HepG2 (cell line): ENCODE measurements around the gene WWC2. TPM values are rescaled to one million over a fixed set of nuclear protein-coding genes. Genes with fewer than 3 reads are reported as not detected.

Experiments
- ATAC-seq: fragments of 200-7000 bp; cut with Tn5 transposase; 3 replicates; pipeline ENCODE4 v1.9.1; 2020; ENCODE audit warnings: mild to moderate bottlenecking, moderate library complexity
- BruUV-seq: library from RNA; stranded (reverse); fragments of 400-500 nt; replicated peaks from 2 replicates; lab custom pipeline; 2021; lab: Mats Ljungman, UMichigan
- CTCF ChIA-PET: fragments of 300-600 bp; formaldehyde crosslinking; extraction: SDS; loops from one replicate; lab custom pipeline; 2021; ENCODE audit warnings: low total read pairs, inconsistent platforms, low intra/inter-chr PET ratio; lab: Yijun Ruan, JAX
- POLR2A ChIA-PET: fragments of 350-600 bp; sonication (Branson Sonifier 250); formaldehyde crosslinking; loops from one replicate; lab custom pipeline; 2020; ENCODE audit warnings: antibody characterized with exemption, inconsistent platforms; lab: Yijun Ruan, JAX
- DNase-seq: peaks from one replicate; pipeline ENCODE4 v3.0.0-alpha.2; 2015; ENCODE audit warnings: low spot score
- FAIRE-seq: peaks from 3 replicates; lab custom pipeline; 2011; peaks lifted over from hg19 to GRCh38; lab: Jason Lieb, UNC
- H2AFZ ChIP-seq: one replicate; pipeline ENCODE4 v1.6.1; 2011; ENCODE audit warnings: low read length, inconsistent platforms
- H3K27ac ChIP-seq: fragments of 300-600 bp; 3 replicates; pipeline ENCODE4 v1.8.0; 2011; ENCODE audit warnings: mixed run types, mild to moderate bottlenecking, mixed read lengths, low read length, inconsistent platforms; ENCODE audit not compliant: insufficient read depth; ENCODE audit errors: extremely low read length
- H3K27me3 ChIP-seq, 2 experiments: fragments of 200-600 bp in 1 of 2; 2 replicates in 1 of 2; 3 replicates in 1 of 2; pipeline versions ENCODE4 v1.6.0 to v1.8.0; 2011; ENCODE audit warnings: low read length in 2 of 2, mild to moderate bottlenecking in 2 of 2, moderate library complexity in 2 of 2, inconsistent platforms in 1 of 2; ENCODE audit not compliant: insufficient read depth in 2 of 2, control insufficient read depth in 1 of 2
- H3K36me3 ChIP-seq, 2 experiments: fragments of 200-600 bp in 1 of 2; replicated peaks in 1 of 2; 2 replicates in 1 of 2; 3 replicates in 1 of 2; pipeline versions ENCODE4 v1.5.1 to v1.8.0; 2011; ENCODE audit warnings: low read length in 2 of 2, inconsistent platforms in 1 of 2; ENCODE audit not compliant: insufficient read depth in 2 of 2, control insufficient read depth in 1 of 2
- H3K4me1 ChIP-seq: 2 replicates; pipeline ENCODE4 v1.5.1; 2012; ENCODE audit warnings: low read length, inconsistent platforms; ENCODE audit not compliant: insufficient read depth
- H3K4me2 ChIP-seq: 2 replicates; pipeline ENCODE4 v1.6.0; 2011; ENCODE audit warnings: low read depth, low read length, inconsistent platforms
- H3K4me3 ChIP-seq, 3 experiments: fragments of 200-600 bp in 1 of 3; sonication (generic), shearing (Covaris generic) in 1 of 3; replicated peaks in 1 of 3; 2 replicates each; pipeline ENCODE4 v1.5.1; 2011 to 2016; ENCODE audit warnings: low read length in 3 of 3, inconsistent platforms in 2 of 3, low read depth in 2 of 3, mild to moderate bottlenecking in 2 of 3, control low read depth in 1 of 3, mixed read lengths in 1 of 3; ENCODE audit not compliant: insufficient read depth in 1 of 3
- H3K79me2 ChIP-seq: one replicate; pipeline ENCODE4 v1.6.1; 2011; ENCODE audit warnings: low read length, inconsistent platforms; ENCODE audit not compliant: insufficient read depth
- H3K9ac ChIP-seq: 2 replicates; pipeline ENCODE4 v1.6.0; 2011; ENCODE audit warnings: mild to moderate bottlenecking, low read depth, low read length, inconsistent platforms; ENCODE audit not compliant: insufficient read depth
- H3K9me3 ChIP-seq: 2 replicates; pipeline ENCODE4 v1.5.1; 2012; ENCODE audit warnings: mild to moderate bottlenecking, low read length
- H4K20me1 ChIP-seq: 2 replicates; pipeline ENCODE4 v1.6.0; 2011; ENCODE audit warnings: inconsistent platforms, mild to moderate bottlenecking, low read length, moderate library complexity; ENCODE audit not compliant: insufficient read depth
- MLX ChIP-seq: IDR thresholded peaks from 2 replicates; pipeline ENCODE4 v1.6.1; 2016
- REPIN1 ChIP-seq: sonication (generic); formaldehyde crosslinking; IDR thresholded peaks from 2 replicates; pipeline ENCODE4 v1.8.0; 2022; ENCODE audit warnings: missing genetic modification reagents, low read depth, mild to moderate bottlenecking, borderline replicate concordance
- SIN3B ChIP-seq: fragments of 150-350 bp; IDR thresholded peaks from 2 replicates; pipeline ENCODE4 v1.6.1; 2014; ENCODE audit warnings: low read length
- SNRNP70 ChIP-seq: fragments of 200-400 bp; formaldehyde crosslinking; IDR thresholded peaks from 2 replicates; pipeline ENCODE4 v1.6.1; 2017; ENCODE audit warnings: mild to moderate bottlenecking, low read depth, low read length, moderate library complexity
- WIZ ChIP-seq: sonication (generic); formaldehyde crosslinking; IDR thresholded peaks from 2 replicates; pipeline ENCODE4 v1.5.1; 2020; ENCODE audit warnings: mild to moderate bottlenecking, missing genetic modification reagents
- ZNF180 ChIP-seq: sonication (generic); formaldehyde crosslinking; IDR thresholded peaks from 2 replicates; pipeline ENCODE4 v1.4.0; 2020; ENCODE audit warnings: low read depth, missing genetic modification reagents, borderline replicate concordance
- ZNF770 ChIP-seq: sonication (generic); formaldehyde crosslinking; IDR thresholded peaks from 2 replicates; pipeline ENCODE4 v1.5.0; 2020; ENCODE audit warnings: mild to moderate bottlenecking, missing genetic modification reagents
- ZSCAN22 ChIP-seq: sonication (generic); formaldehyde crosslinking; IDR thresholded peaks from 2 replicates; pipeline ENCODE4 v1.4.0; 2020; ENCODE audit warnings: mild to moderate bottlenecking, missing genetic modification reagents
- WGBS: methylation state at CpG from one replicate; pipeline ENCODE4 v1.1.6; 2017; ENCODE audit warnings: low lambda C conversion rate; 5-methylcytosine and 5-hydroxymethylcytosine counted together
- in situ Hi-C: cut with HindIII; loops from 2 replicates; pipeline ENCODE4 v1.10.0; 2017; ENCODE audit warnings: low pct_unique_long_range_greater_than_20kb; ENCODE audit not compliant: extremely low pct_ligation_motif_present
- intact Hi-C: fragments of 100-400 bp; cut with micrococcal nuclease; formaldehyde crosslinking; loops from one replicate; pipeline ENCODE4 v1.10.0; 2022; ENCODE audit not compliant: unreplicated experiment
- polyA plus RNA-seq, 8 experiments: library from polyadenylated mRNA; depleted of rRNA in 3 of 8; stranded (reverse) in 7 of 8; unstranded in 1 of 8; fragments of >200 nt; fragmentation: Illumina TruSeq in 4 of 8; extraction: Trizol in 4 of 8; gene quantifications; 2 replicates each; pipeline versions ENCODE4 v1.2.1 to v1.2.3, GENCODE V29; 2011 to 2016; ENCODE audit warnings: low read depth in 4 of 8, missing spikeins in 1 of 8, mixed read lengths in 1 of 8; ENCODE audit not compliant: insufficient read depth in 1 of 8
- total RNA-seq, 5 experiments: library from RNA; depleted of rRNA; stranded (reverse); fragments of >200 nt; fragmentation: Illumina TruSeq; extraction: Trizol; gene quantifications; 2 replicates each; pipeline ENCODE4 v1.2.3, GENCODE V29; 2016; ENCODE audit warnings: low read depth in 1 of 5

The WWC2 gene
- total and polyA plus RNA-seq, 2 of the 13 experiments (the other 11 are each of a cell fraction or from before 2014, with no cell fraction given), result 40.0 to 50.1 TPM

GRCh38 chr4:183161630-183162029 is 62.6 kb downstream of the WWC2 start:
- no peak for TF ChIP-seq WIZ (CRISPR knock-in tag)
- TF ChIP-seq SIN3B, result no peak
- TF ChIP-seq SNRNP70, result no peak
- no peak for TF ChIP-seq REPIN1
- no peak for TF ChIP-seq ZNF770
- no peak for TF ChIP-seq MLX (CRISPR knock-in tag)
- no peak for TF ChIP-seq ZNF180 (CRISPR knock-in tag)
- no peak for TF ChIP-seq ZSCAN22
- no peak for ATAC-seq
- peaks cover 32% of the 10 kb centered on the region for H4K20me1 ChIP-seq
- CTCF ChIA-PET, result no interaction called here
- H3K4me3 ChIP-seq, result no peak overlapping the region
- 98% methylated on average over 5 of the region's 5 CpGs for WGBS
- H3K4me2 ChIP-seq, result no peak overlapping the region
- intact Hi-C loops (no loop called here), in situ Hi-C loops (no loop called here)
- peaks cover 44% of the 10 kb centered on the region for H3K4me1 ChIP-seq
- POLR2A ChIA-PET, result no interaction called here
- no TSS peak for BruUV-seq
- no peaks in the 10 kb centered on the region; a peak in 2 of 5 replicates for H3K36me3 ChIP-seq
- H3K9ac ChIP-seq, result no peak overlapping the region
- peaks cover 94% of the 10 kb centered on the region for H3K79me2 ChIP-seq
- no peaks in the 10 kb centered on the region for H3K27me3 ChIP-seq
- FAIRE-seq, result no peak
- H3K9me3 ChIP-seq, result no peaks in the 10 kb centered on the region
- H2AFZ ChIP-seq, result no peak overlapping the region
- H3K27ac ChIP-seq, result no peak overlapping the region
- DNase-seq, result no peak
